Activated CD4-positive, alpha-beta T cell treated with anti-CD3 and anti-CD28 coated beads for 36 hours (primary cell): ENCODE data around the gene SLTM. TPM values are rescaled to one million over a fixed set of nuclear protein-coding genes. Genes with fewer than 3 reads are reported as not detected.
"Not testable (repeated sequence)": the region's sequence is repeated elsewhere in the genome, so short reads cannot be mapped to it uniquely, and the experiment has no call there.

ENCODE experiments used
- ATAC-seq: fragments of 200-7000 bp; cut with Tn5 transposase; one replicate; pipeline ENCODE4 v1.10.0; 2021; ENCODE audit warnings: mild to moderate bottlenecking, moderate library complexity
- CTCF ChIA-PET: fragments of 350-600 bp; sonication (Branson Sonifier 250); formaldehyde crosslinking; loops from one replicate; lab custom pipeline; 2021; ENCODE audit warnings: antibody characterized with exemption; lab: Charles Lee
- POLR2A ChIA-PET: fragments of 350-600 bp; sonication (Branson Sonifier 250); formaldehyde crosslinking; loops from one replicate; lab custom pipeline; 2021; ENCODE audit warnings: antibody characterized with exemption, inconsistent platforms; lab: Charles Lee
- DNase-seq: peaks from one replicate; pipeline ENCODE4 v3.0.0-alpha.2; 2020
- H3K27ac Mint-ChIP-seq: one replicate; pipeline ENCODE4 v1.8.0; 2021; ENCODE audit warnings: mixed read lengths
- H3K27me3 Mint-ChIP-seq: one replicate; pipeline ENCODE4 v1.8.0; 2021; ENCODE audit warnings: mixed read lengths
- H3K36me3 Mint-ChIP-seq: one replicate; pipeline ENCODE4 v1.8.0; 2021; ENCODE audit warnings: low read depth, mixed read lengths
- H3K4me1 Mint-ChIP-seq: one replicate; pipeline ENCODE4 v1.8.0; 2021; ENCODE audit warnings: mixed read lengths
- H3K4me3 Mint-ChIP-seq: one replicate; pipeline ENCODE4 v1.8.0; 2021; ENCODE audit warnings: mild to moderate bottlenecking, moderate library complexity, mixed read lengths
- H3K9me3 Mint-ChIP-seq: one replicate; pipeline ENCODE4 v1.8.0; 2021; ENCODE audit warnings: low read depth, mixed read lengths
- intact Hi-C, 2 experiments: fragments of 100-400 bp; cut with DNase I in 1 of 2; cut with micrococcal nuclease in 1 of 2; formaldehyde crosslinking; loops; one replicate each; pipeline versions ENCODE4 v1.14.2 to v1.15.1; 2022 to 2024; cut with DNase I, micrococcal nuclease
- total RNA-seq, 2 experiments: library from RNA; stranded (reverse); gene quantifications; one replicate each; pipeline ENCODE4 v1.2.3, GENCODE V29; 2021

SLTM gene
- total RNA-seq, 2 experiments from 2014 or later, result 85.6 to 85.9 TPM

DNA sequence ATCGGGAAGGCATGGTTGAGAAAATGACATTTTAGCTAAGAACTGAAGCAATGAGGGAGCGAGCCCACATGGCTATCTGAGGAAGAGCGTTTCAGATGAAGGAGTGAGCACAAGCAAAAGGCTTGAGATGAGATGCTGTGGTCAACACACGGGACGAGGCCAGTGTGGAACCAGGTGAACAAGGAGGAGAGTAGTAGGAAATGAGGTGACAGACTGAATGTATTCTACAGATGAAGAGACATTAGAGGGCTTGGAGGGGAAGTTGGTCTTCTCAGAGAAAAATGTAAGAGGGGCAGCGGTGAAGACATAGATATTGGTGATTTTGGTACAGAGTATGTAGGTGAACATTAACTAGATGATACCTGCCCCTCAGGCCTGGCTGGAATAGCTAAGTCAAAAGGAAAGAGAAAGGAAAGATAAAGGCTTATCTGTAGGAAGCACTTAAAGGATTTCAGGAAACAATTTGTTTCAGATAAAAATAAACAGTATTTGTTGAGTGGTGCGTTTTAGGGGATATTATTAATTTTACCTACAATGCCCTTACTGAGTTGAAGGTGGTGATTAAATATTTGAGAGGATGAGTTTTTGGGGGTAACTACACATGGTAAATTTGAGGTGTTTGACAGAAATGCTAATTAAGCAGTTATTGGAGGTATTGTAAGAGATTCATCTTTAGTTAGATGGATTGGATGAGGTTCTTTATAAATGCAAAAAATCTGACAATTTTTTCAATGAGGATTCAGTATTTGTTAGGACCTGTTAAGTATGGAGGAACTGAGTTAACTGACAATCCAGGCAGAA is 57.0 kb downstream of the SLTM start:
- H3K27ac Mint-ChIP-seq, result peak overlapping the region; percentile 29
- ChIA-PET POLR2A (no interaction called here), CTCF (interaction anchor here (1.2 kb wide), 1 partner anchor 10 kb away, joined by 3 read pairs; no protein-coding TSS in a partner anchor)
- H3K9me3 Mint-ChIP-seq, result no peaks in the 10 kb centered on the region
- H3K36me3 Mint-ChIP-seq, result peaks cover 44% of the 10 kb centered on the region
- no peak overlapping the region for H3K4me3 Mint-ChIP-seq
- no peaks in the 10 kb centered on the region for H3K27me3 Mint-ChIP-seq
- no peaks in the 10 kb centered on the region for H3K4me1 Mint-ChIP-seq
- intact Hi-C loops, result no loop called here
- DNase-seq (no peak), ATAC-seq (no peak)

- ChIA-PET POLR2A (interaction anchor here (0.6 kb wide), 1 partner anchor 14 kb away, joined by 6 read pairs; no protein-coding TSS in a partner anchor), CTCF (interaction anchor here (0.9 kb wide), 1 partner anchor 37 kb away, joined by 3 read pairs; no protein-coding TSS in a partner anchor)
- intact Hi-C loops, result no loop called here
These were observed 58.1 kb downstream of the SLTM start for GRCh38 chr15:58875343-58875742.

DNA sequence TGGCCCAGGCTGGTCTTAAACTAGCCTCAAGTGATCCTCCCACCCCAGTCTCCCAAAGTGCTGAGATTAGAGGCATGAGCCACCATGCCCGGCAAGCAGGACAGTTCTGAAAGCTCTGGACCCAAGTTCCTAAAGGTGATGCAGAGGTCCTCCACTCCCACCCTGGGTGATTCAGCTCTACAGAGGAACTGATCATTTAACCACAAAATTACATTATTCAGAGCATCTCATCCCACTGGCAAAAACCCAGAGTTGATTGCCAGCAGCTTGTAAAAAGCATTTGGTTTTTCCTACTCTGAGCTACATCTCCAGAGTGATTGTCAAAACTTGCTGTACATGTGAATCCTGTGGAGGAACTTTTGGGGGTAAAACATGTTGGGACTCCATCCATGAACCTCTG is 60.2 kb downstream of the SLTM start:
- POLR2A ChIA-PET, result no interaction called here
- Mint-ChIP-seq H3K4me1 (no peaks in the 10 kb centered on the region), H3K9me3 (no peaks in the 10 kb centered on the region), H3K36me3 (peaks cover 16% of the 10 kb centered on the region), H3K4me3 (no peak overlapping the region), H3K27ac (no peak overlapping the region), H3K27me3 (no peaks in the 10 kb centered on the region)
- intact Hi-C loops, result no loop called here
- ATAC-seq (no peak), DNase-seq (no peak)
- CTCF ChIA-PET, result no interaction called here

More at GRCh38 chr15:58875343-58875742, 58.1 kb downstream of the SLTM start:
- H3K9me3 Mint-ChIP-seq, result no peaks in the 10 kb centered on the region
- H3K4me1 Mint-ChIP-seq, result no peaks in the 10 kb centered on the region
- peaks cover 33% of the 10 kb centered on the region for H3K36me3 Mint-ChIP-seq
- H3K4me3 Mint-ChIP-seq, result no peak overlapping the region
- ATAC-seq (no peak), DNase-seq (no peak)
- H3K27ac Mint-ChIP-seq, result no peak overlapping the region
- no peaks in the 10 kb centered on the region for H3K27me3 Mint-ChIP-seq

DNA sequence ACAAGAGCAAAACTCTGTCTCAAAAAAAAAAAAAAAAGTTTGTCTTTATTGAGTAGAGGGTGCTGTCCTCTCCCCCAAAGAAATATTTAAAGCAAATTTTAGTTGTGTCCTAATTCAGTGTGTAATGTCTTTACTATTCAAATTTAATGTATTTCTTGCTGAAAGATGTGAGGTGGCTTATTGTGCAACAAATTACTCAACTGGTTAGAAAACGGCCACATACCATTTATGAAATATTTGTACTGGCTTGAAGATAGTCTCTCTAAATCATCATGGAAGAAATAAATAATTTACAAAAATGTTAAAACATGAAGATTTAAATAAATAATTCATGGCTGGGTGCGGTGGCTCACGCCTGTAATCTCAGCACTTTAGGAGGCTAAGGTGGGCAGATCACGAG is 63.0 kb downstream of the SLTM start:
- no peaks in the 10 kb centered on the region for H3K36me3 Mint-ChIP-seq
- no peak overlapping the region for H3K27ac Mint-ChIP-seq
- no peaks in the 10 kb centered on the region for H3K27me3 Mint-ChIP-seq
- DNase-seq (no peak), ATAC-seq (no peak)
- intact Hi-C loops, result no loop called here
- no peaks in the 10 kb centered on the region for H3K4me1 Mint-ChIP-seq
- no peaks in the 10 kb centered on the region for H3K9me3 Mint-ChIP-seq
- CTCF ChIA-PET, result no interaction called here
- H3K4me3 Mint-ChIP-seq, result no peak overlapping the region
- POLR2A ChIA-PET, result no interaction called here

- POLR2A ChIA-PET, result no interaction called here
- H3K4me3 Mint-ChIP-seq, result no peak overlapping the region
- H3K4me1 Mint-ChIP-seq, result peaks cover 3% of the 10 kb centered on the region
- DNase-seq (no peak), ATAC-seq (no peak)
- no peaks in the 10 kb centered on the region for H3K36me3 Mint-ChIP-seq
- H3K27me3 Mint-ChIP-seq, result peaks cover 6% of the 10 kb centered on the region
- no peak overlapping the region for H3K27ac Mint-ChIP-seq
- CTCF ChIA-PET, result no interaction called here
- intact Hi-C loops, result no loop called here
- H3K9me3 Mint-ChIP-seq, result no peaks in the 10 kb centered on the region
These were observed 65.6 kb downstream of the SLTM start for GRCh38 chr15:58867926-58868325.

DNA sequence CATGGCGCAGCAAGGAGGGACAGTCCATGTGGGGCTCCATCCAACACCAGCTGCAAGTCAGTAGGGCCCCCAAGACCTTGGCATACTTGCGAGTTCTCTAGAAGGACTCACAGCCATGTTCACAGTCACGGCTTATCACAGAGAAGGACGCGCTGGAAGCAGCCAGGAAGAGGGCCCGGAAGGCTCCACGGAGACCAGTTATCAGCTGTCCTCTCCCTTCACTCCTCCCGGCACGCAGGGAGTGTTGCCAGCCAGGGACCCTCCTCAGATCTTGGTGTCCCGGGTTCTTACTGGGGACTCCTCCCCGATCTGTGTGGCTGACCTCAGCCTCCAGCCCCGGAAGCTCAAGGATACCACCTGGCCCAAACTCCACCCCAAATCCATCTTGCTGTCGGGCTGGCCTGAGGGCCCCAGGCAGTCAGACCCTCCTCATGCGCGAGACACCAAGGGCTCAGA is 68.0 kb downstream of the SLTM start:
- POLR2A ChIA-PET, result no interaction called here
- intact Hi-C loops, result no loop called here

DNA sequence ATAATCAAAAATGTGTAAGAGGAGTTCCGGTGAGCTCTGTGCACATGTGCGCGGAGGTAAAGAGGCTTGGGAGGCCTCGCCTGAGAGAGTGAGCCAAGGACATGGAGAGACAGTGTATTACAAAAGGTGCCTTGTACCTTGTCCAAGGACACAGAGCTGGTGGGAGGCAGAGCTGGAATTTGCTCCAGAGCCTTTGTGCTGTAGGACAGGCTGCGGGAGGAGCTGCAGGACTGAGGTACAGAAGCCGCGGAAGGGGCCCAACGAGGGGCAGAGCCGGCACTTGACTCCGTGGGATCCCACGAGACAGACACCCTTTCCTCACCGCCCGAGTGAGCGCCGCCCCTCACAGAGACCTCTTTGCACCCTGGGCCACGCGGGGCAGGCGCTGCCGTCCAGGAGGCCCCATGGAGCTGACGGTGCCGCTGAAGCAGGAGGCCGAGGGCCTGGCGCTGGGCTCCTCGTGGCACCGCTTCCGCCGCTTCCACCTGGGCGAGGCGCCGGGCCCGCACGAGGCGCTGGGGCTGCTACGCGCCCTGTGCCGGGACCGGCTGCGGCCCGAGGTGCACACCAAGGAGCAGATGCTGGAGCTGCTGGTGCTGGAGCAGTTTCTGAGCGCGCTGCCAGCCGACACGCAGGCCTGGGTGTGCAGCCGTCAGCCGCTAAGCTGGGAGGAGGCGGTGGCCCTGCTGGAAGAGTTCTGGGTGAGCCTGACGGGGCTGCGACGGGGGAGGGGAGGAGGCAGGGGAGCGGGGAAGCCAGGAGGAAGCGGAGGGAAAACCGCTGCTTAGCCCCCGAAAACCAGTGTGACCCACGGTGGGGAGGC is 68.7 kb downstream of the SLTM start:
- ChIA-PET POLR2A (no interaction called here), CTCF (interaction anchor here (0.6 to 1.0 kb wide), 3 partner anchors 11 to 308 kb away, joined by 3 to 4 read pairs (median 3); no protein-coding TSS in a partner anchor)
- Mint-ChIP-seq H3K36me3 (no peaks in the 10 kb centered on the region), H3K4me1 (peaks cover 13% of the 10 kb centered on the region), H3K27me3 (peaks cover 6% of the 10 kb centered on the region), H3K27ac (no peak overlapping the region), H3K9me3 (no peaks in the 10 kb centered on the region), H3K4me3 (no peak overlapping the region)
- peak; percentile 33 for DNase-seq
- intact Hi-C loops, result no loop called here
- ATAC-seq, result peak; percentile 34

More for the DNA sequence above, 68.0 kb downstream of the SLTM start:
- Mint-ChIP-seq H3K4me1 (peaks cover 13% of the 10 kb centered on the region), H3K9me3 (no peaks in the 10 kb centered on the region), H3K4me3 (no peak overlapping the region), H3K27ac (no peak overlapping the region), H3K36me3 (no peaks in the 10 kb centered on the region), H3K27me3 (peaks cover 6% of the 10 kb centered on the region)
- CTCF ChIA-PET, result interaction anchor here (0.7 to 1.2 kb wide), 3 partner anchors 11 to 84 kb away, joined by 3 to 5 read pairs (median 4); no protein-coding TSS in a partner anchor
- DNase-seq (no peak), ATAC-seq (no peak)

- Mint-ChIP-seq H3K4me1 (peaks cover 13% of the 10 kb centered on the region), H3K27ac (no peak overlapping the region), H3K9me3 (no peaks in the 10 kb centered on the region), H3K27me3 (peaks cover 6% of the 10 kb centered on the region), H3K36me3 (no peaks in the 10 kb centered on the region), H3K4me3 (no peak overlapping the region)
- intact Hi-C loops, result no loop called here
- ChIA-PET POLR2A (interaction anchor here (0.6 kb wide), 1 partner anchor 32 kb away, joined by 4 read pairs; no protein-coding TSS in a partner anchor), CTCF (no interaction called here)
- ATAC-seq (no peak), DNase-seq (no peak)
These were observed 71.2 kb downstream of the SLTM start for GRCh38 chr15:58862326-58862725.

DNA sequence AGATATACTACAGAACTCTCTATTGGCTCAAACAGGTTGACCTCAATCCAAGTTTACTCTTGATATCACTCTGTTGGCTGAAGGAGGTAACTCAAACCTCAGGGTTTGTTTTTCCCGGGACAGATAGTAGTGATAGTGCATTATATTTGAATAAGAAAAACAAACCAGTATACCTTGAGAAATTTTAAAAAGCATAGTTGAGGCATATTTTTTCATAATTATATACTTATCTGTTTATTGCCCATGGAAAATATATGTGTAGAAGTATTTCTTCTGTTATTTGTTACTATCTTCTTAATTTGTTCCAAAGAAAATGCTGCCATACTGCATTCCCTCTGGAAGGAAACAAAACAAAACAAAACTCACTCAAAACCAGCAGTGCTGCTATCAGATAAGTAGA is 76.9 kb downstream of the SLTM start:
- H3K27ac Mint-ChIP-seq, intact Hi-C loops, DNase-seq, H3K4me1 Mint-ChIP-seq, POLR2A ChIA-PET, ATAC-seq, H3K27me3 Mint-ChIP-seq, CTCF ChIA-PET, H3K4me3 Mint-ChIP-seq, H3K9me3 Mint-ChIP-seq: not testable (repeated sequence)
- peaks cover 11% of the 10 kb centered on the region for H3K36me3 Mint-ChIP-seq

GRCh38 chr15:58856086-58856485 is 77.4 kb downstream of the SLTM start:
- CTCF ChIA-PET, result no interaction called here
- ATAC-seq, result no peak
- H3K9me3 Mint-ChIP-seq, result no peaks in the 10 kb centered on the region
- POLR2A ChIA-PET, result no interaction called here
- H3K27ac Mint-ChIP-seq, result no peak overlapping the region
- no peak for DNase-seq
- H3K36me3 Mint-ChIP-seq, result peaks cover 12% of the 10 kb centered on the region
- peaks cover 1% of the 10 kb centered on the region for H3K4me1 Mint-ChIP-seq
- no peak overlapping the region for H3K4me3 Mint-ChIP-seq
- intact Hi-C loops, result no loop called here
- no peaks in the 10 kb centered on the region for H3K27me3 Mint-ChIP-seq

- POLR2A ChIA-PET, result no interaction called here
- intact Hi-C loops, result no loop called here
- Mint-ChIP-seq H3K4me1 (no peaks in the 10 kb centered on the region), H3K4me3 (no peak overlapping the region), H3K36me3 (peaks cover 12% of the 10 kb centered on the region), H3K27ac (no peak overlapping the region), H3K27me3 (no peaks in the 10 kb centered on the region), H3K9me3 (no peaks in the 10 kb centered on the region)
- CTCF ChIA-PET, result interaction anchor here (0.7 to 0.9 kb wide), 2 partner anchors 10 to 25 kb away, joined by 3 to 4 read pairs; no protein-coding TSS in a partner anchor
- ATAC-seq (no peak), DNase-seq (no peak)
These were observed 78.9 kb downstream of the SLTM start for GRCh38 chr15:58854593-58854992.
